ENCODE results near the gene PSTPIP1.

PSTPIP1 gene

DNA sequence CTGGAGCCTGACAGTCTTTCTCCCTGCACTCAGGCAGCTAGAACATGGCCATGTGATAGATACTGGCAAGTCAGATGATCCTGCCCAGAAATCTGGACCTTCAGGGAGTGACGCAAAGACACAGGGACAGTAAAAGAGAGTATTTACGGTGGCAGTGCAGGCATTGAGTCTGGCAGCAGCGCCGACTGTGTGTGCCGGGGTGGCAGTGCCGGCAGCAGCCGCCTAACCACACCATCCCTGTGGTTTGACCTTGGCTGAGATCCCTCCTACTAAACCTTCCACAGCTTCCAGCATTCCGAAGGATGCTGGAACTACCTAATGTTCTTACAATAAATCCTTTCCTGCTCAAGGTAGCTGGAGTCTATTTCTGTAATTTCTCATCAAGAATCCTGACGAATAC, 80.6 kb downstream of the PSTPIP1 start:
- DNase-seq (ENCODE audit: low read depth): no peak
- no peak overlapping the region for H3K4me3 ChIP-seq (ENCODE audit: low read depth, low read length)
- TF ChIP-seq, protein P1, sequence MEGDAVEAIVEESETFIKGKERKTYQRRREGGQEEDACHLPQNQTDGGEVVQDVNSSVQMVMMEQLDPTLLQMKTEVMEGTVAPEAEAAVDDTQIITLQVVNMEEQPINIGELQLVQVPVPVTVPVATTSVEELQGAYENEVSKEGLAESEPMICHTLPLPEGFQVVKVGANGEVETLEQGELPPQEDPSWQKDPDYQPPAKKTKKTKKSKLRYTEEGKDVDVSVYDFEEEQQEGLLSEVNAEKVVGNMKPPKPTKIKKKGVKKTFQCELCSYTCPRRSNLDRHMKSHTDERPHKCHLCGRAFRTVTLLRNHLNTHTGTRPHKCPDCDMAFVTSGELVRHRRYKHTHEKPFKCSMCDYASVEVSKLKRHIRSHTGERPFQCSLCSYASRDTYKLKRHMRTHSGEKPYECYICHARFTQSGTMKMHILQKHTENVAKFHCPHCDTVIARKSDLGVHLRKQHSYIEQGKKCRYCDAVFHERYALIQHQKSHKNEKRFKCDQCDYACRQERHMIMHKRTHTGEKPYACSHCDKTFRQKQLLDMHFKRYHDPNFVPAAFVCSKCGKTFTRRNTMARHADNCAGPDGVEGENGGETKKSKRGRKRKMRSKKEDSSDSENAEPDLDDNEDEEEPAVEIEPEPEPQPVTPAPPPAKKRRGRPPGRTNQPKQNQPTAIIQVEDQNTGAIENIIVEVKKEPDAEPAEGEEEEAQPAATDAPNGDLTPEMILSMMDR (IDR thresholded peaks at IDR 0.05; ENCODE audit: low read depth, low read length, missing control alignments): no peak

DNA sequence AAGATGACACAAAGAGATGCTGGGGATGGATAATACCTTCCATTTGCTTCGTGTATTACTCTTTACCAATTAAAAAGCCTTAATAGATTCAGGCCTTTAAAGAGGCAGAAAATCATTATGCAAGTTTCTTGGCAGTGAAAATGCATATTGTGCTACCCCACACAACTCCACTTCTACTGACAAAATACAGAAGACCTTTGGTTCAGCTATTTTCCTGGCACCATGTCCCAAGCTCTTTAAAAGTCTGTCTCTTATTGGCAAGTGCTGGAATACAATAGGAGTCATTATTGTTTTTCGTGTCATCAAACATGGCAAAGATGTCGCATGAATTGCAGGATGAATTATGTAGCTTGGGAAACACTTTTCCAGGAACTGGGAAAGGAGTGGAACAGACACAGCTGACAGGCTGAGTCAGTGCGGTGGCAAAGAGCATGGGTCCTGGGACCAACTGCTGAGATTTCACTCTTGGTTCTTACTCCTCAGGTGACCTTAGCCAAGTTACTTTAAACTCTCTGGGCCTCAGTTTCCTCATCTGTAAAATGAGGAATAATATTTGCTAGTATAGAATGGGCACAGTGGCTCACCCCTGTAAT, 81.5 kb downstream of the PSTPIP1 start:
- no peak overlapping the region for H3K4me3 ChIP-seq (ENCODE audit: low read depth, low read length)
- TF ChIP-seq, protein P1 (IDR thresholded peaks at IDR 0.05; ENCODE audit: low read depth, low read length, missing control alignments): no peak
- no peak for DNase-seq (ENCODE audit: low read depth)

DNA sequence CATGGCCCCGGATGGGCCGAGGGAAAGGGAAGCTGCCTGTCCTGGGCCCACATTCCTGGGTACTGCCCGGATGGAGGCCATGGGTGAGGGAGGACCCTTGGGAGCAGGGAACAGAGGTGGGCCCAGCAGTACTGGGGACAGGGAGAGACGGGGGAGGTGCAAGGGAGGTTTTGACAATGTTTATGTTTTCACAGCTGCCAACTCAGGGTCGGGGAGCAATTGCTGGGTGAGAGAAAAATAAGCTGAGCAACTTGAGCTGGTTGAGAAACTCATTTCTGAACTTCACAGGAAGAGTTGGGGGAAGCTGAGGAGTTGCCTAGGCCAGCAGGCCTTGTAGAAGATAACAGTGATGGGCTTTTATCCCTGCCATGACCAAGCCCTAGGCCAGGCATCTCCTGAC, 87.0 kb downstream of the PSTPIP1 start:
- H3K4me3 ChIP-seq (ENCODE audit: low read depth, low read length): no peak overlapping the region
- TF ChIP-seq, protein P1 (IDR thresholded peaks at IDR 0.05; ENCODE audit: low read depth, low read length, missing control alignments): no peak
- no peak for DNase-seq (ENCODE audit: low read depth)

DNA sequence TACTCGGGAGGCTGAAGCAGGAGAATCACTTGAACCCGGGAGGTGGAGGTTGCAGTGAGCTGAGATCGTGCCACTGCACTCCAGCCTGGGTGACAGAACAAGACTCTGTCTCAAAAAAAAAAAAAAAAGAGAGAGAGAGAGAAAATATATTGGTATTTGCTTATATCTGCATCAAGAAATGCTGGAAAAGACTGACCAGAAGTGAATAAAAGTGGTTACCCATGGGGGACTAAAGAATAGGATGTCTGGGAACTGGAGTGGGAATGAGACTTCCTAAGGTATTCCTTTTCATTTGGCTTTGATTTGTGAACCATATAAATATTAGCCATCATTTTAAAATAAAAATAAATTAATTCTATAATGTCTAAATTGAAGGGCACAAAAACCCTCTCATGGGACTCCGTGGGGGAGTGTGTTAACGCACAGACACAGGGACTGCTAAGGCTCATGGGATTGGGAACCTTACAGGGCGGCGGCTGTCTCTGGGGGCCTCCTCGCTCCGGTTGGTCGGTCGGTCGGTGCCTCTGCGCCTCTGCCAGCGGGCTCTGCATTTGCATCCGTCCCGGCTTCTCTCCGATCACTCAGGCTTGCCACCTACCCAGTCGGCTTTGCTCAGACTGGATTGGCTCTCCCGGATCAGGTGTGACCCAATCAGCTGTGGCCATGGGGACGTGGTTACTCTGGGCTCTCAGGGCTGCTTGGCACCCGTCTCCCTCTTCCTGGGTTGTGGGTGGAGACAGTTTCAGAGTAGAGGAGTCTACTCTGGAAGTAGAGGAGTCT, 88.6 kb downstream of the PSTPIP1 start:
- peak overlapping the region; percentile 15; the same call in 1 of the 2 replicates for H3K4me3 ChIP-seq (ENCODE audit: low read depth, low read length)
- TF ChIP-seq, protein P1 (IDR thresholded peaks at IDR 0.05; ENCODE audit: low read depth, low read length, missing control alignments): no peak
- DNase-seq (ENCODE audit: low read depth): peak; percentile 73

DNA sequence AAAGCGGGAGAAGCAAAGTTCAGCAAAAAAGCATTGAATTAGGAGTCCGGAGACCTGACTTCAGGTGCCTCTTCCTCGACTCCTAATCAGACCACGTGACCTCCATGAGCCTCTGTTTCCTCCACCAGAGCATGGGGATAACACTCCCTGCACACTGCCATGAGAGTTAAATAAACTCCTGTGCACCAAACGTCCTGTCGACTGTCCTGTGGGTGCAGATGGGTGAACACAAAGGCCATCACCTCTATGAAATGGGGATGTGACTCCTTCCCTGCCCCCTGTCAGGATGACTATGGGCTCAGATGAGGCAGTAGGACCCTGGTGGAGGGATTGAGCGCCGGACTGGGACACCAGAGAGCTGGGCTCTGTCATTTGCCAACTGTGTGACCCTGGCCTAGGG, 89.5 kb downstream of the PSTPIP1 start:
- no peak for DNase-seq (ENCODE audit: low read depth)
- TF ChIP-seq, protein P1 (IDR thresholded peaks at IDR 0.05; ENCODE audit: low read depth, low read length, missing control alignments): no peak
- no peak overlapping the region for H3K4me3 ChIP-seq (ENCODE audit: low read depth, low read length)

DNA sequence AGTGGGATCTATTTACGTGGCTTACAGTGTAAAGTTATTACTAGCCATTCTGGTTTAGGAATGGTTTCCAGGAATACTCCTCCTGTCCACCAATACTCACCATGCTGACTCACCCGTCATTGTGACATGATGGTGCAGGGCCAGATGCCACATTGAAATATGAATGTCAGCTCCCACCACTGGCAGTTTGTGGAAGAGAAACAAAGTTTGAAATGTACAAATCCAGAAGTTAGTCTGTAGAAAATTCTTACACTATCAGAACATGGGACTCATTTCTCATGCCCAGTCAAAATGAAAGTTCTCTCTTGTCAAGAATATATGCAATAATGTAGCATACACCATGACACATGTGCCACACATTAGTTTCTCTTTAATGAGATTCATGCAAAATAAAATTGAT, 90.4 kb downstream of the PSTPIP1 start:
- DNase-seq (ENCODE audit: low read depth): no peak
- H3K4me3 ChIP-seq (ENCODE audit: low read depth, low read length): no peak overlapping the region
- TF ChIP-seq, protein P1 (IDR thresholded peaks at IDR 0.05; ENCODE audit: low read depth, low read length, missing control alignments): no peak

Measured in GM12864 (cell line).